H1 (cell line): ENCODE measurements around the gene IL7R. TPM values are rescaled to one million over a fixed set of nuclear protein-coding genes. Genes with fewer than 3 reads are reported as not detected.

ENCODE experiments used
- CTCF ChIA-PET: fragments of 300-600 bp; sonication (Branson Sonifier 250); formaldehyde crosslinking; loops from one replicate; lab custom pipeline; 2021; ENCODE audit not compliant: partially characterized antibody; lab: Charles Lee
- POLR2A ChIA-PET: fragments of 300-600 bp; sonication (Branson Sonifier 250); formaldehyde crosslinking; loops from one replicate; lab custom pipeline; 2021; ENCODE audit warnings: inconsistent platforms; ENCODE audit not compliant: partially characterized antibody; lab: Charles Lee
- DNase-seq, 2 experiments: peaks; one replicate each; pipeline versions ENCODE4 v3.0.0 to v3.0.0-alpha.2; 2010 to 2022; ENCODE audit warnings: low spot score in 2 of 2, low read depth in 1 of 2, mixed read lengths in 1 of 2
- FAIRE-seq: peaks from 2 replicates; lab custom pipeline; 2011; peaks lifted over from hg19 to GRCh38; lab: Jason Lieb, UNC
- H2AFZ ChIP-seq: 2 replicates; pipeline ENCODE4 v1.8.1; 2012; ENCODE audit warnings: low read length, inconsistent platforms
- H2AK5ac ChIP-seq: 2 replicates; pipeline ENCODE4 v1.6.1; 2013; ENCODE audit warnings: low read depth, low read length
- H2BK120ac ChIP-seq: replicated peaks from 2 replicates; pipeline ENCODE3; 2013; ENCODE audit warnings: low read depth, low read length, inconsistent platforms
- H2BK12ac ChIP-seq: 2 replicates; pipeline ENCODE4 v1.6.1; 2013; ENCODE audit warnings: low read depth, low read length
- H2BK15ac ChIP-seq: 2 replicates; pipeline ENCODE4 v1.6.1; 2013; ENCODE audit warnings: low read length
- H2BK20ac ChIP-seq: 2 replicates; pipeline ENCODE4 v1.6.1; 2013; ENCODE audit warnings: low read length
- H2BK5ac ChIP-seq: 2 replicates; pipeline ENCODE4 v1.6.1; 2013; ENCODE audit warnings: low read depth, low read length
- H3K14ac ChIP-seq: 2 replicates; pipeline ENCODE4 v1.6.1; 2013; ENCODE audit warnings: inconsistent platforms; ENCODE audit not compliant: insufficient read length
- H3K18ac ChIP-seq: 2 replicates; pipeline ENCODE4 v1.6.1; 2013; ENCODE audit warnings: low read length; ENCODE audit errors: extremely low read depth
- H3K23ac ChIP-seq: 2 replicates; pipeline ENCODE4 v1.6.1; 2013; ENCODE audit warnings: inconsistent platforms; ENCODE audit not compliant: insufficient read length
- H3K23me2 ChIP-seq: 2 replicates; pipeline ENCODE4 v1.6.1; 2013; ENCODE audit warnings: low read depth, low read length
- H3K27ac ChIP-seq: 2 replicates; pipeline ENCODE4 v1.6.1; 2011; ENCODE audit warnings: low read depth, low read length, inconsistent platforms
- H3K27me3 ChIP-seq, 4 experiments: replicated peaks in 1 of 4; 1 replicate in 1 of 4; 2 replicates in 3 of 4; pipeline versions ENCODE4 v1.6.1 to v1.8.1; 2011 to 2013; ENCODE audit warnings: low read length in 3 of 4, mild to moderate bottlenecking in 3 of 4, inconsistent platforms in 2 of 4, mixed read lengths in 2 of 4, moderate library complexity in 1 of 4; ENCODE audit not compliant: control insufficient read depth in 3 of 4, insufficient read depth in 3 of 4; ENCODE audit errors: extremely low read depth in 1 of 4
- H3K36me3 ChIP-seq, 4 experiments: 2 replicates each; pipeline versions ENCODE4 v1.6.1 to v1.8.1; 2011 to 2013; ENCODE audit warnings: mild to moderate bottlenecking in 4 of 4, low read length in 3 of 4, moderate library complexity in 2 of 4, control low read depth in 1 of 4, inconsistent platforms in 1 of 4; ENCODE audit not compliant: insufficient read depth in 4 of 4, control insufficient read depth in 2 of 4
- H3K4ac ChIP-seq: replicated peaks from 2 replicates; pipeline ENCODE3; 2013; ENCODE audit warnings: low read length, low read depth, mixed read lengths, inconsistent platforms; ENCODE audit not compliant: insufficient read length
- H3K4me1 ChIP-seq, 4 experiments: replicated peaks in 1 of 4; 1 replicate in 1 of 4; 2 replicates in 3 of 4; pipeline versions ENCODE4 v1.6.1 to v1.8.1; 2011 to 2013; ENCODE audit warnings: low read length in 3 of 4, inconsistent platforms in 2 of 4, mixed read lengths in 1 of 4; ENCODE audit not compliant: insufficient read depth in 4 of 4, control insufficient read depth in 3 of 4
- H3K4me2 ChIP-seq, 2 experiments: 2 replicates each; pipeline versions ENCODE4 v1.6.1 to v1.8.1; 2011 to 2013; ENCODE audit warnings: low read depth in 2 of 2, low read length in 2 of 2, control low read depth in 1 of 2, inconsistent platforms in 1 of 2, mild to moderate bottlenecking in 1 of 2; ENCODE audit not compliant: insufficient read depth in 1 of 2
- H3K4me3 ChIP-seq, 4 experiments: fragments of 200-600, 300-600 bp in 1 of 4; sonication (generic), shearing (Covaris generic), sonication (Bioruptor Twin) in 1 of 4; 2 replicates each; pipeline versions ENCODE4 v1.5.1 to v1.8.1; 2011 to 2016; ENCODE audit warnings: low read length in 4 of 4, low read depth in 3 of 4, control low read depth in 2 of 4, inconsistent platforms in 2 of 4, mild to moderate bottlenecking in 2 of 4, mixed read lengths in 1 of 4, moderate library complexity in 1 of 4; ENCODE audit not compliant: insufficient read depth in 2 of 4; ENCODE audit errors: extremely low read depth in 1 of 4
- H3K56ac ChIP-seq: replicated peaks from 2 replicates; pipeline ENCODE3; 2013; ENCODE audit warnings: low read depth, mild to moderate bottlenecking, mixed read lengths, low read length, inconsistent platforms; ENCODE audit not compliant: insufficient read length
- H3K79me1 ChIP-seq: 2 replicates; pipeline ENCODE4 v1.6.1; 2013; ENCODE audit warnings: low read depth, low read length, control low read depth
- H3K79me2 ChIP-seq, 2 experiments: 2 replicates each; pipeline versions ENCODE4 v1.6.1 to v1.8.1; 2012 to 2013; ENCODE audit warnings: low read length in 2 of 2, mild to moderate bottlenecking in 2 of 2, inconsistent platforms in 1 of 2; ENCODE audit not compliant: insufficient read depth in 2 of 2, control insufficient read depth in 1 of 2
- H3K9ac ChIP-seq, 4 experiments: replicated peaks in 1 of 4; 1 replicate in 1 of 4; 2 replicates in 3 of 4; pipeline versions ENCODE4 v1.6.1 to v1.8.1; 2011 to 2013; ENCODE audit warnings: low read depth in 3 of 4, low read length in 3 of 4, control low read depth in 2 of 4, mild to moderate bottlenecking in 2 of 4, moderate library complexity in 2 of 4, inconsistent platforms in 1 of 4; ENCODE audit errors: extremely low read depth in 1 of 4
- H3K9me3 ChIP-seq, 2 experiments: 2 replicates each; pipeline versions ENCODE4 v1.6.1 to v1.8.1; 2012 to 2013; ENCODE audit warnings: mild to moderate bottlenecking in 2 of 2, moderate library complexity in 2 of 2, control low read depth in 1 of 2, inconsistent platforms in 1 of 2, low read depth in 1 of 2, low read length in 1 of 2, mixed read lengths in 1 of 2; ENCODE audit not compliant: insufficient read depth in 2 of 2
- H4K20me1 ChIP-seq, 2 experiments: replicated peaks in 1 of 2; 2 replicates each; pipeline versions ENCODE3 to v1.8.1; 2011 to 2013; ENCODE audit warnings: inconsistent platforms in 2 of 2, low read length in 2 of 2, mild to moderate bottlenecking in 1 of 2; ENCODE audit not compliant: insufficient read depth in 2 of 2, control insufficient read depth in 1 of 2
- H4K5ac ChIP-seq: 2 replicates; pipeline ENCODE4 v1.6.1; 2013; ENCODE audit warnings: low read length, low read depth, mixed read lengths, inconsistent platforms; ENCODE audit not compliant: insufficient read length
- H4K8ac ChIP-seq: 2 replicates; pipeline ENCODE4 v1.8.0; 2013; ENCODE audit warnings: mild to moderate bottlenecking, moderate library complexity, low read length, inconsistent platforms; ENCODE audit not compliant: insufficient read depth; ENCODE audit errors: extremely low read depth
- H4K91ac ChIP-seq: replicated peaks from 2 replicates; pipeline ENCODE3; 2013; ENCODE audit warnings: low read length, mixed read lengths, inconsistent platforms; ENCODE audit not compliant: insufficient read length
- CTBP2 ChIP-seq: IDR thresholded peaks from 2 replicates; pipeline ENCODE4 v1.7.0; 2011; ENCODE audit warnings: borderline replicate concordance, mild to moderate bottlenecking, moderate library complexity, mixed read lengths, low read length; ENCODE audit not compliant: insufficient read depth, insufficient read length
- GTF2F1 ChIP-seq: IDR thresholded peaks from 2 replicates; pipeline ENCODE4 v1.6.1; 2012; ENCODE audit warnings: low read depth, low read length, improper control_type of control experiment, borderline replicate concordance
- MAFK ChIP-seq: IDR thresholded peaks from 2 replicates; pipeline ENCODE4 v1.6.1; 2012; ENCODE audit warnings: low read depth, mild to moderate bottlenecking, improper control_type of control experiment, low read length
- POU5F1 ChIP-seq: IDR thresholded peaks from 2 replicates; pipeline ENCODE4 v1.6.1; 2011; ENCODE audit warnings: low read depth, mild to moderate bottlenecking, low read length, moderate library complexity
- RBBP5 ChIP-seq: IDR thresholded peaks from 2 replicates; pipeline ENCODE4 v1.7.1; 2012; ENCODE audit warnings: low read depth, mild to moderate bottlenecking, inconsistent platforms, low read length, moderate library complexity, borderline replicate concordance
- SP2 ChIP-seq: IDR thresholded peaks from 2 replicates; pipeline ENCODE4 v1.6.1; 2012; ENCODE audit warnings: mild to moderate bottlenecking, low read length, inconsistent platforms
- TEAD4 ChIP-seq: IDR thresholded peaks from 2 replicates; pipeline ENCODE4 v1.6.1; 2012; ENCODE audit warnings: low read depth, low read length, inconsistent platforms, mixed read lengths
- ZNF274 ChIP-seq: IDR thresholded peaks from 2 replicates; pipeline ENCODE4 v1.7.0; 2012; ENCODE audit warnings: low read length, borderline replicate concordance; ENCODE audit errors: extremely low read depth
- WGBS, 2 experiments: shearing (Covaris generic) in 1 of 2; methylation state at CpG; one replicate each; pipeline versions ENCODE4 v1.1.6 to v1.1.7; 2013 to 2015; ENCODE audit warnings: low lambda C conversion rate in 2 of 2, mixed read lengths in 2 of 2, inconsistent platforms in 1 of 2, low coverage in 1 of 2, missing lambda C conversion rate in 1 of 2; ENCODE audit not compliant: insufficient replicate concordance in 2 of 2, insufficient coverage in 1 of 2, insufficient read length in 1 of 2; ENCODE audit errors: extremely low coverage in 1 of 2, missing lambda C conversion rate in 1 of 2; 5-methylcytosine and 5-hydroxymethylcytosine counted together
- polyA plus RNA-seq, 7 experiments: library from polyadenylated mRNA; depleted of rRNA in 3 of 7; stranded (reverse) in 5 of 7; unstranded in 2 of 7; fragments of >200 nt in 5 of 7; fragments of 200-250 nt in 2 of 7; gene quantifications; 1 replicate in 5 of 7; 2 replicates in 1 of 7; 4 replicates in 1 of 7; pipeline versions ENCODE4 v1.2.1 to v1.2.3, GENCODE V29; 2011 to 2013; ENCODE audit warnings: missing spikeins in 2 of 7, mixed read lengths in 2 of 7
- total RNA-seq: library from RNA; stranded (reverse); fragmentation: NEBNext Ultra II Directional; extraction: Animal tissue kit (Norgen Biotek cat#: 25700); gene quantifications from 2 replicates; pipeline ENCODE4 v1.2.1, GENCODE V29; 2021
- TF ChIP-seq, protein P1 (sequence below): IDR thresholded peaks from 2 replicates; pipeline ENCODE4 v1.6.1; 2012; ENCODE audit warnings: low read length, inconsistent platforms

The IL7R gene
- total and polyA plus RNA-seq, 2 of the 8 experiments (the other 6 are each of a cell fraction or from before 2014, with no cell fraction given), result not detected

DNA sequence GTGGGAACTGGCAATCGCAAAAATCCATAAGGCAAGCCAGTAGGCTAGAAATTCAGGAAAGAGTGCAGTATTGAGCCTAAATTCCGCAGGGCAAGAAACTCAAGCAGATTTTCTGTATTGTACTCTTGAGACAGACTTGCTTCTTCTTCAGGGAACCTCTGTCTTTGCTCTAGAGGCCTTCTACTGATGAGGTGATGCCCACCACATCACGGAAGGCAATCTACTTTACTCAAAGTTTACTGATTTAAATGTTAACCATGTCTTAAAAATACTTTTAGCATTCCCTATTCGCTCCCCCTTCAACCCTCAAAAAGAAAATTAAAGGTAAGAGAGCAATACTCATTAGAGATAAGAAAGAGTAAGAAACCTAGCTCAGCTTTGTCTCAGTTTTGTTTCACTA lies 11.3 kb downstream of the IL7R start:
- Histone ChIP-seq H3K9me3 (no peaks in the 10 kb centered on the region), H4K5ac (no peak overlapping the region), H2AFZ (no peak overlapping the region), H3K4me1 (no peaks in the 10 kb centered on the region), H3K56ac (no peak overlapping the region), H3K4me3 (no peak overlapping the region), H3K9ac (no peak overlapping the region), H3K23me2 (no peaks in the 10 kb centered on the region), H4K20me1 (no peaks in the 10 kb centered on the region), H2BK20ac (no peak overlapping the region), H2BK12ac (no peak overlapping the region), H4K91ac (no peak overlapping the region), H3K23ac (no peak overlapping the region), H3K4me2 (no peak overlapping the region), H3K36me3 (no peaks in the 10 kb centered on the region), H3K14ac (no peak overlapping the region), H3K18ac (no peak overlapping the region), H3K4ac (no peak overlapping the region), H3K27me3 (no peaks in the 10 kb centered on the region; a peak in 1 of 7 replicates), H3K79me2 (no peaks in the 10 kb centered on the region), H2BK5ac (no peak overlapping the region), H2AK5ac (no peak overlapping the region), H3K27ac (no peak overlapping the region), H3K79me1 (no peaks in the 10 kb centered on the region), H2BK120ac (no peak overlapping the region), H2BK15ac (no peak overlapping the region), H4K8ac (no peak overlapping the region)
- DNase-seq (no peak), FAIRE-seq (no peak)
- POLR2A ChIA-PET, result no interaction called here
- TF ChIP-seq GTF2F1 (no peak), MAFK (no peak), CTBP2 (no peak), POU5F1 (no peak), SP2 (no peak), TEAD4 (no peak), RBBP5 (no peak), ZNF274 (no peak)
- TF ChIP-seq, protein P1, sequence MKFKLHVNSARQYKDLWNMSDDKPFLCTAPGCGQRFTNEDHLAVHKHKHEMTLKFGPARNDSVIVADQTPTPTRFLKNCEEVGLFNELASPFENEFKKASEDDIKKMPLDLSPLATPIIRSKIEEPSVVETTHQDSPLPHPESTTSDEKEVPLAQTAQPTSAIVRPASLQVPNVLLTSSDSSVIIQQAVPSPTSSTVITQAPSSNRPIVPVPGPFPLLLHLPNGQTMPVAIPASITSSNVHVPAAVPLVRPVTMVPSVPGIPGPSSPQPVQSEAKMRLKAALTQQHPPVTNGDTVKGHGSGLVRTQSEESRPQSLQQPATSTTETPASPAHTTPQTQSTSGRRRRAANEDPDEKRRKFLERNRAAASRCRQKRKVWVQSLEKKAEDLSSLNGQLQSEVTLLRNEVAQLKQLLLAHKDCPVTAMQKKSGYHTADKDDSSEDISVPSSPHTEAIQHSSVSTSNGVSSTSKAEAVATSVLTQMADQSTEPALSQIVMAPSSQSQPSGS, result no peak
- CTCF ChIA-PET, result no interaction called here
- 96% methylated on average over 4 of the region's 4 CpGs; no CpG with 5 or more reads in 1 of the 2 experiments for WGBS, 2 experiments
